Body of pancreas (tissue), 4 donors: ENCODE measurements around the gene TPK1. TPM values are rescaled to one million over a fixed set of nuclear protein-coding genes. Genes with fewer than 3 reads are reported as not detected.
"Not testable (repeated sequence)": the region's sequence is repeated elsewhere in the genome, so short reads cannot be mapped to it uniquely, and the experiment has no call there.

Experiments
- ATAC-seq: fragments of 150-250 bp; one replicate; pipeline ENCODE4 v1.9.1; 2016
- DNase-seq, 4 donors: peaks; one replicate each; pipeline ENCODE4 v3.0.0-alpha.2; 2019
- H3K27ac ChIP-seq, 4 donors: fragments of 200-600 bp; sonication (generic); 1 replicate in 3 of 4; 2 replicates in 1 of 4; pipeline versions ENCODE4 v1.5.1 to v1.6.1; 2016 to 2019; ENCODE audit warnings: mild to moderate bottlenecking in 1 of 4, mixed read lengths in 1 of 4, moderate library complexity in 1 of 4
- H3K27me3 ChIP-seq, 2 donors: fragments of 200-600 bp; sonication (generic); one replicate each; pipeline ENCODE4 v1.6.0; 2016; ENCODE audit warnings: mild to moderate bottlenecking in 1 of 2
- H3K36me3 ChIP-seq, 2 donors: fragments of 200-600 bp; sonication (generic); replicated peaks in 1 of 2; 2 replicates each; pipeline ENCODE4 v1.5.1; 2016; ENCODE audit warnings: low read depth in 2 of 2; ENCODE audit not compliant: insufficient read depth in 1 of 2
- H3K4me1 ChIP-seq: fragments of 200-600 bp; sonication (generic); one replicate; pipeline ENCODE4 v1.6.0; 2016
- H3K4me3 ChIP-seq, 2 donors: fragments of 200-600 bp; sonication (generic); 1 replicate in 1 of 2; 2 replicates in 1 of 2; pipeline ENCODE4 v1.5.1; 2016 to 2019
- H3K9me3 ChIP-seq, 3 donors: fragments of 200-600 bp; sonication (generic); 1 replicate in 2 of 3; 2 replicates in 1 of 3; pipeline ENCODE4 v1.5.1; 2016
- POLR2A ChIP-seq, 3 donors: fragments of 450-650 bp; IDR thresholded peaks; one replicate each; pipeline ENCODE4 v1.6.1; 2016; ENCODE audit warnings: antibody characterized with exemption in 3 of 3, mild to moderate bottlenecking in 2 of 3
- WGBS, 2 donors: methylation state at CpG; one replicate each; pipeline ENCODE4 v1.1.5; 2017; 5-methylcytosine and 5-hydroxymethylcytosine counted together
- intact Hi-C: fragments of 100-400 bp; cut with DNase I; formaldehyde crosslinking; loops from one replicate; pipeline ENCODE4 v1.15.1; 2023
- total RNA-seq, 2 donors: library from RNA; depleted of rRNA; stranded (reverse); fragments of >200 nt; gene quantifications; one replicate each; pipeline ENCODE4 v1.1.0, GENCODE V29; 2016
- TF ChIP-seq, protein P1 (sequence below), 7 experiments: fragments of 450-650 bp in 4 of 7; fragments of 200-600 bp in 3 of 7; sonication (generic) in 3 of 7; IDR thresholded peaks; one replicate each; pipeline ENCODE4 v1.5.1; 2016 to 2019; ENCODE audit warnings: antibody characterized with exemption in 7 of 7

Gene TPK1
- total RNA-seq, 2 donors from 2014 or later: 0.66 to 1.3 TPM

DNA sequence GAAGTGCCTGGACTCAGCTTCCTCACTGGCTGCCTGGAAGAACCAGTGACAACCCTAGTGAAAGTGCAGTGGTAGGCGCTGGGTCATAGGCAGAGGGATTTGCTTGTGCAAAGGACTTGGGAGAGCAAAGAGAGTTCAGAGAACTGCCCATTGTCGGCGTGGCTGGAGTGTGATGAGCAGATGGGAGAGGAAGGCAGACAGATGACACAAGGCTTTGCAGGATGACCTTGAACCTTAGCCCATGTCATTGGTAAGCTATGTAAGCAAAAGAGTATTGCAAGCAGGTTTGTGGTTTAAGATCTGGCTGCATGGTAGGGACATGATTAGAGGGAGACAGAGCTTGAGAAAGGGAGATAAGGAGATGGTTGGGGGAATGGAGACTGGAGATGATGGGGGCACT, 397.1 kb downstream of the TPK1 start:
- Histone ChIP-seq H3K4me3 (no peak overlapping the region), H3K4me1 (no peaks in the 10 kb centered on the region), H3K9me3 (no peaks in the 10 kb centered on the region), H3K27me3 (no peaks in the 10 kb centered on the region), H3K36me3 (no peaks in the 10 kb centered on the region), H3K27ac (no peak overlapping the region)
- DNase-seq (no peak), ATAC-seq (no peak)
- 79% methylated on average over 3 of the region's 3 CpGs for WGBS, 2 donors
- intact Hi-C loops: no loop called here
- TF ChIP-seq, protein P1, sequence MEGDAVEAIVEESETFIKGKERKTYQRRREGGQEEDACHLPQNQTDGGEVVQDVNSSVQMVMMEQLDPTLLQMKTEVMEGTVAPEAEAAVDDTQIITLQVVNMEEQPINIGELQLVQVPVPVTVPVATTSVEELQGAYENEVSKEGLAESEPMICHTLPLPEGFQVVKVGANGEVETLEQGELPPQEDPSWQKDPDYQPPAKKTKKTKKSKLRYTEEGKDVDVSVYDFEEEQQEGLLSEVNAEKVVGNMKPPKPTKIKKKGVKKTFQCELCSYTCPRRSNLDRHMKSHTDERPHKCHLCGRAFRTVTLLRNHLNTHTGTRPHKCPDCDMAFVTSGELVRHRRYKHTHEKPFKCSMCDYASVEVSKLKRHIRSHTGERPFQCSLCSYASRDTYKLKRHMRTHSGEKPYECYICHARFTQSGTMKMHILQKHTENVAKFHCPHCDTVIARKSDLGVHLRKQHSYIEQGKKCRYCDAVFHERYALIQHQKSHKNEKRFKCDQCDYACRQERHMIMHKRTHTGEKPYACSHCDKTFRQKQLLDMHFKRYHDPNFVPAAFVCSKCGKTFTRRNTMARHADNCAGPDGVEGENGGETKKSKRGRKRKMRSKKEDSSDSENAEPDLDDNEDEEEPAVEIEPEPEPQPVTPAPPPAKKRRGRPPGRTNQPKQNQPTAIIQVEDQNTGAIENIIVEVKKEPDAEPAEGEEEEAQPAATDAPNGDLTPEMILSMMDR (IDR thresholded peaks at IDR 0.05): no peak
- no peak for TF ChIP-seq POLR2A (IDR thresholded peaks at IDR 0.05)

DNA sequence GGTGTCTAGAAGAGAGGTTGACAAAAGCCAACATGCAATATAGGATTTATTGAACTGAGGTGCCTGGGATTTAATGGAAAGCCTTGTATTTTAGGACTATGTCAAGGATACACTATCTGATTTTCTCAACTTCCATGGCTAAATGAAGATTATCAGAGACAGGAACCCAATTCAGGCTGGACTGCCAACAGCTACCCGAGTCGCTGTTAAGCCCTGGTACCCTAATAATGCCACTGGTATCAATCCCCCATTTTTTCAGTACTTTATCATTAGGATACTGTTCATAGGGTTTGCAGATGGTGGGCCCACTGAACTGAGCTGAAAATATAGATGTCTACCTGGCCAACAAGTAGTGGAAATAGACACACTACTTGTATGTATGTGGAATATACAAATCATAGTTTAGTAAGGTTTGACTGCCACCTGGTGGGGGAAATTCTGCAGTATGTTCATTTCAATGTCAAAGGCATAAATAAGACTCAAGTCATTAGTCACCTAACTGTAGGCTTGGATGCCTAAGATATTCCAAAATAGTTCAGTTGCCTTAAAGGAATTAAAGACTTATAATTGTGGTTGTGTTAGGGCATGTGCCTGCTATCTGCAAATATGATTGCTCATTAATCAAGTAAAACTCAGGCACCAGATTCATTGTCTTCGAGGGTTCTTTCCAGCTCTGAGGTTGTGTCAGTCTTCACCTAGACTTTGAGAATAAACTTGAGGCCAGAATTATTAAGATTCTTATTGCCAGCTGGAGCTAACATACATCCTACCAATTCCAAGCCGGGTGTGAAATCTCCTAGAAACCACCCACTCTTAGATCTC, 398.3 kb downstream of the TPK1 start:
- ATAC-seq: no peak
- Histone ChIP-seq H3K36me3 (no peaks in the 10 kb centered on the region), H3K27ac (no peak overlapping the region), H3K9me3 (no peaks in the 10 kb centered on the region), H3K4me1 (no peaks in the 10 kb centered on the region), H3K4me3 (no peak overlapping the region), H3K27me3 (no peaks in the 10 kb centered on the region)
- intact Hi-C loops: no loop called here
- TF ChIP-seq POLR2A (IDR thresholded peaks at IDR 0.05): no peak
- TF ChIP-seq, protein P1 (IDR thresholded peaks at IDR 0.05): peak; percentile 12 to 61 (median 43)
- DNase-seq: peak; percentile 48 to 74 (median 60)
- WGBS, 2 donors: 76 to 77% methylated on average over 4 of the region's 4 CpGs

DNA sequence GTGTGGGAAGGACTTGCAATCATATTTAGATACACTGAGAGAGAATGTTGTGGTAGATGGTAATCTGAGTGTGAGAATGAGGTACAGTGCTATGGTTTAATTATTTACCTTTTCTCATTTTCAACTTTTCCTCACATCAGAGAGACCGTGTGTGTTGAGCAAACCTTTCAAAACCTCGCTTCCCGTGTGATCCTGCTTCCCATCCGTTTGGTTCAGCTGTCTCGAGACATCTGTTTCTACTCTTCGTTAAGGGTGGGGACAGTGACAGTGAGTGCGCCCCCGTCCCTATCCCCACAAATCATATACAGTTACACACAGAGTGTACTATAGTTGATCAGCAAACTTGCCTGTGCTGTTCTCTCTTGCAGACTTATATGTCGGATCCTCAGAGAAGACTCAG, 399.4 kb downstream of the TPK1 start:
- intact Hi-C loops: no loop called here
- TF ChIP-seq POLR2A (IDR thresholded peaks at IDR 0.05): no peak
- TF ChIP-seq, protein P1 (IDR thresholded peaks at IDR 0.05): no peak
- no peak overlapping the region for H3K4me3 ChIP-seq
- no peaks in the 10 kb centered on the region for H3K27me3 ChIP-seq
- no peaks in the 10 kb centered on the region for H3K9me3 ChIP-seq
- H3K27ac ChIP-seq: no peak overlapping the region
- DNase-seq: no peak
- H3K36me3 ChIP-seq: no peaks in the 10 kb centered on the region
- 48 to 49% methylated on average over 9 of the region's 9 CpGs for WGBS, 2 donors
- H3K4me1 ChIP-seq: no peaks in the 10 kb centered on the region
- ATAC-seq: no peak

DNA sequence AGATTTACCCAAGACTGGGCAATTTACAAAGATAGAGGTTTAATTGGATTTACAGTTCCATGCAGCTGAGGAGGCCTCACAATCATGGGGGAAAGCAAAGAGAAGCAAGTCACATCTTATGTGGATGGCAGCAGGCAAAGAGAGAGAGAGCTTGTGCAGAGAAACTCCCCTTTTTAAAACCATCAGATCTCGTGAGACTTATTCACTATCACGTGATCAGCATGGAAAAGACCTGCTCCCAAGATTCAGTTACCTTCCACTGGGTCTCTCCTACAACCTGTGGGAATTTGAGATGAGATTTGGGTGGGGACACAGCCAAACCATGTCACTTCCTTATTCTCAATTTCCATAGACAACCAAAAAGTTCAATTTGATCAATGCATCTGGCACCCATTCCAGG, 407.4 kb downstream of the TPK1 start:
- H3K27ac ChIP-seq: no peak overlapping the region
- H3K4me1 ChIP-seq: no peaks in the 10 kb centered on the region
- ATAC-seq (no peak), DNase-seq (no peak)
- no peaks in the 10 kb centered on the region for H3K9me3 ChIP-seq
- no peaks in the 10 kb centered on the region for H3K36me3 ChIP-seq
- no peak overlapping the region for H3K4me3 ChIP-seq
- no peaks in the 10 kb centered on the region for H3K27me3 ChIP-seq
- intact Hi-C loops: no loop called here
- 60 to 65% methylated on average over 2 of the region's 2 CpGs for WGBS, 2 donors
- no peak for TF ChIP-seq POLR2A (IDR thresholded peaks at IDR 0.05)
- TF ChIP-seq, protein P1 (IDR thresholded peaks at IDR 0.05): no peak

DNA sequence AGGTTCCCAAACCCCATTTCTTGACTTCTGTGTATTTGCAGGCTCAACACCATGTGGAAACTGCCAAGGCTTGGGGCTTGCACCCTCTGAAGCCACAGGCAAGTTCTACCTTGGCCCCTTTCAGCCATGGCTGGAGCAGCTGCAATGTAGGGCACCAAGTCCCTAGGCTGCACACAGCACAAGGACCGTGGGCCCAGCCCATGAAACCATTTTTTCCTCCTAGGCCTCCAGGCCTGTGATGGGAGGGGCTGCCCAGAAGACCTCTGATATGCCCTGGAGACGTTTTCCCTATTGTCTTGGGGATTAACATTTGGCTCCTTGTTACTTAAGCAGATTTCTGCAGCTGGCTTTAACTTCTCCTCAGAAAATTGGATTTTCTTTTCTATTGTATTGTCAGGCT, 408.3 kb downstream of the TPK1 start:
- H3K4me3 ChIP-seq, H3K27ac ChIP-seq, H3K27me3 ChIP-seq, H3K9me3 ChIP-seq, H3K36me3 ChIP-seq, H3K4me1 ChIP-seq, ATAC-seq, DNase-seq, intact Hi-C loops: not testable (repeated sequence)
- 45 to 50% methylated on average over 2 of the region's 2 CpGs for WGBS, 2 donors

DNA sequence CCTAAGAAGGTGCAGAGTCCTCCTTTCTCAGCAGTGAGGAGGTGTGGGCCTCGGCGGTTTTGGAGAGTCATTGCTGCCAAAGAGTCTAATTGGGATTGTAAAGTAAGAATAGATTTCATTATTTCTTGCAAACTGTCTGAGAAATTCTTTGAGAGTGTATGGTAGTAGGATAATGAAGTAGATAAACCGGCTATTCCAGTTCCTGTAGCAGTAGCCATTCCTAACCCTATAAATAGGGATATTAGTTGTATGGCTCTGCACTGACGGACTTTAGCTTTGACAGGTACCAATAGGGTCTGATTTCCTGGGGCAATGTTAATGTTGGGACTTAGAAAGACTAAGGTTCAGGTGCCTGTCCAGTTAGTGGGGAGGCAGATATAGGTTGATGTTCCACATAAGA, 416.9 kb downstream of the TPK1 start:
- H3K4me1 ChIP-seq, intact Hi-C loops, H3K27me3 ChIP-seq, DNase-seq, H3K9me3 ChIP-seq, H3K27ac ChIP-seq, ATAC-seq, H3K36me3 ChIP-seq, H3K4me3 ChIP-seq: not testable (repeated sequence)
- 42 to 57% methylated on average over 4 of the region's 4 CpGs for whole genome bisulfite sequencing, 2 donors
